HepG2 (cell line): ENCODE data around the gene NOTCH4. TPM values are rescaled to one million over a fixed set of nuclear protein-coding genes. Genes with fewer than 3 reads are reported as not detected.

Experiments
- BRD4 ChIP-seq: sonication (generic); formaldehyde crosslinking; IDR thresholded peaks from 2 replicates; pipeline ENCODE4 v1.4.0; 2020; ENCODE audit warnings: missing genetic modification reagents
- KLF15 ChIP-seq: sonication (generic); formaldehyde crosslinking; IDR thresholded peaks from 2 replicates; pipeline ENCODE4 v1.8.1; 2023; ENCODE audit warnings: borderline replicate concordance, mild to moderate bottlenecking, inconsistent platforms, missing genetic modification reagents, mixed read lengths
- REL ChIP-seq: sonication (generic); formaldehyde crosslinking; conservative IDR thresholded peaks from 2 replicates; pipeline ENCODE4 v1.8.0; 2022; ENCODE audit warnings: mild to moderate bottlenecking, missing genetic modification reagents, moderate library complexity
- RELA ChIP-seq: sonication (generic); formaldehyde crosslinking; IDR thresholded peaks from 2 replicates; pipeline ENCODE4 v1.4.0; 2020; ENCODE audit warnings: missing genetic modification reagents
- ZFP41 ChIP-seq: sonication (generic); formaldehyde crosslinking; IDR thresholded peaks from 2 replicates; pipeline ENCODE4 v1.4.0; 2020; ENCODE audit warnings: mild to moderate bottlenecking, missing genetic modification reagents, borderline replicate concordance
- ZNF136 ChIP-seq: sonication (generic); formaldehyde crosslinking; IDR thresholded peaks from 2 replicates; pipeline ENCODE4 v1.8.1; 2022; ENCODE audit warnings: low read depth, mild to moderate bottlenecking, moderate library complexity, missing genetic modification reagents
- ZNF274 ChIP-seq: sonication (generic); formaldehyde crosslinking; IDR thresholded peaks from 2 replicates; pipeline ENCODE4 v1.5.1; 2020; ENCODE audit warnings: mild to moderate bottlenecking, missing genetic modification reagents
- ZNF547 ChIP-seq: sonication (generic); formaldehyde crosslinking; IDR thresholded peaks from 2 replicates; pipeline ENCODE4 v1.5.1; 2020; ENCODE audit warnings: mild to moderate bottlenecking, missing genetic modification reagents
- ZNF605 ChIP-seq: sonication (generic); formaldehyde crosslinking; IDR thresholded peaks from 2 replicates; pipeline ENCODE4 v1.8.0; 2022; ENCODE audit warnings: mild to moderate bottlenecking, missing genetic modification reagents
- ZNF776 ChIP-seq: sonication (generic); formaldehyde crosslinking; IDR thresholded peaks from 2 replicates; pipeline ENCODE4 v1.4.0; 2020; ENCODE audit warnings: mild to moderate bottlenecking, missing genetic modification reagents
- ZNF788 ChIP-seq: sonication (generic); formaldehyde crosslinking; IDR thresholded peaks from 2 replicates; pipeline ENCODE4 v1.5.0; 2020; ENCODE audit warnings: mild to moderate bottlenecking, missing genetic modification reagents, borderline replicate concordance
- ZNF839 ChIP-seq: sonication (generic); formaldehyde crosslinking; IDR thresholded peaks from 2 replicates; pipeline ENCODE4 v1.4.0; 2020; ENCODE audit warnings: missing genetic modification reagents, mild to moderate bottlenecking, borderline replicate concordance
- polyA plus RNA-seq, 8 experiments: library from polyadenylated mRNA; depleted of rRNA in 3 of 8; stranded (reverse) in 7 of 8; unstranded in 1 of 8; fragments of >200 nt; fragmentation: Illumina TruSeq in 4 of 8; extraction: Trizol in 4 of 8; gene quantifications; 2 replicates each; pipeline versions ENCODE4 v1.2.1 to v1.2.3, GENCODE V29; 2011 to 2016; ENCODE audit warnings: low read depth in 4 of 8, missing spikeins in 1 of 8, mixed read lengths in 1 of 8; ENCODE audit not compliant: insufficient read depth in 1 of 8
- total RNA-seq, 5 experiments: library from RNA; depleted of rRNA; stranded (reverse); fragments of >200 nt; fragmentation: Illumina TruSeq; extraction: Trizol; gene quantifications; 2 replicates each; pipeline ENCODE4 v1.2.3, GENCODE V29; 2016; ENCODE audit warnings: low read depth in 1 of 5
- TF ChIP-seq, protein P1 (sequence below): sonication (generic); formaldehyde crosslinking; IDR thresholded peaks from 2 replicates; pipeline ENCODE4 v1.5.0; 2020; ENCODE audit warnings: mild to moderate bottlenecking, missing genetic modification reagents
- TF ChIP-seq, protein P2 (sequence below): sonication (generic); formaldehyde crosslinking; IDR thresholded peaks from 2 replicates; pipeline ENCODE4 v1.4.0; 2020; ENCODE audit warnings: mild to moderate bottlenecking, missing genetic modification reagents
- TF ChIP-seq, protein P3 (sequence below), 2 experiments: sonication (generic) in 1 of 2; formaldehyde crosslinking in 1 of 2; IDR thresholded peaks; 2 replicates each; pipeline versions ENCODE4 v1.6.1 to v1.9.0; 2014 to 2022; ENCODE audit warnings: antibody characterized with exemption in 1 of 2, borderline replicate concordance in 1 of 2, inconsistent platforms in 1 of 2, low read depth in 1 of 2, missing genetic modification reagents in 1 of 2
- TF ChIP-seq, protein P4 (sequence below): sonication (generic); formaldehyde crosslinking; IDR thresholded peaks from 2 replicates; pipeline ENCODE4 v1.4.0; 2020; ENCODE audit warnings: missing genetic modification reagents

Gene NOTCH4
- total and polyA plus RNA-seq, 2 of the 13 experiments (the other 11 are each of a cell fraction or from before 2014, with no cell fraction given) = 0.51 to 0.83 TPM

DNA sequence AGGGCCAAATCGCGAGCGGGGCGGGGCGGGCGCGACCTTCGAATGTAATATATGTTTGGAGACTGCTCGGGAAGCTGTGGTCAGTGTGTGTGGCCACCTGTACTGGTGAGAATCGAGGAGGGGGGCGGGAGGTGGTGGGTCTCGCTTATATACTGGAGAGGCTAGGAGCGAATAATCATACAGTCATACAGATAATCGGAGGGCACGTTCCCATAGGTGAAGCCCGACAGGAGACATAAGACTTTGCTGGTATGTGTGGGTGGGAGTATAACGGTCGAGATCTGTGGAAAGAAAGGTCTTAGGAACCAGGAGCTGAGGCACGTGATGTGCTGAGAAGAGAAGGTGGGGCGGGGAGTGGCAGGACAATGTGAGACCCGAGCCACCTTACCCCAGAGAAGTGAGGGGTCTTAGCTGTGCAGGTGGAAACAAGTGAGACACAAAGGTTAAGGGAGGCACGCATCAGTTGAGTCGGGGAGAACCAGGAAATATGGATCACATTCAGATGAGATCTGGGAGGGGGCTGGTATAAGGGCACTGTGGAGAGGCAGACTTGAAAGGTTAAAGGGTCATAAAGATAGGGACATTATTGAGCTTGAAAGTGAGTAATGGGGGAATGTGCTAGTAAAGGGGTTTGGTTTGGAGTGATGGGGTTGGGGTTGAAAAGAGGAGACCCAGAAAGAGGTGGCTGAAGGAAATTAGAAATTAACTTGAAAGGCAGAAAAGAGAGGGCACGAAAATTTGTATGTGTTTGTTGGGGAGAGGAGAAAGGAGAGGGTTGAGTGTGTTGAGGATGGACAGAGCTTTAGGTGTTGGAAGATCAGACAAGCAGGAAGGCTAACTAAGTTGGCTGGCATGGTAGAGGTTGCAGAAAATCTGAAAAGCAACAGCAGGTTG lies 45.1 kb downstream of the NOTCH4 start (continued):
- TF ChIP-seq, protein P1, sequence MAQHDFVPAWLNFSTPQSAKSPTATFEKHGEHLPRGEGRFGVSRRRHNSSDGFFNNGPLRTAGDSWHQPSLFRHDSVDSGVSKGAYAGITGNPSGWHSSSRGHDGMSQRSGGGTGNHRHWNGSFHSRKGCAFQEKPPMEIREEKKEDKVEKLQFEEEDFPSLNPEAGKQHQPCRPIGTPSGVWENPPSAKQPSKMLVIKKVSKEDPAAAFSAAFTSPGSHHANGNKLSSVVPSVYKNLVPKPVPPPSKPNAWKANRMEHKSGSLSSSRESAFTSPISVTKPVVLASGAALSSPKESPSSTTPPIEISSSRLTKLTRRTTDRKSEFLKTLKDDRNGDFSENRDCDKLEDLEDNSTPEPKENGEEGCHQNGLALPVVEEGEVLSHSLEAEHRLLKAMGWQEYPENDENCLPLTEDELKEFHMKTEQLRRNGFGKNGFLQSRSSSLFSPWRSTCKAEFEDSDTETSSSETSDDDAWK = no peak
- TF ChIP-seq KLF15 (CRISPR knock-in tag) (no peak), ZNF788 (no peak), RELA (CRISPR knock-in tag) (no peak), ZNF839 (CRISPR knock-in tag) (no peak), ZNF274 (CRISPR knock-in tag) (no peak), ZFP41 (CRISPR knock-in tag) (no peak), BRD4 (CRISPR knock-in tag) (peak; percentile 70; the same call in 1 of the 2 replicates), ZNF136 (CRISPR knock-in tag) (no peak), ZNF605 (CRISPR knock-in tag) (0 out of 2 replicates have a peak, but pooled peaks have one; percentile 8), ZNF547 (CRISPR knock-in tag) (no peak), ZNF776 (no peak), REL (CRISPR knock-in tag) (no peak)
- TF ChIP-seq, protein P2, sequence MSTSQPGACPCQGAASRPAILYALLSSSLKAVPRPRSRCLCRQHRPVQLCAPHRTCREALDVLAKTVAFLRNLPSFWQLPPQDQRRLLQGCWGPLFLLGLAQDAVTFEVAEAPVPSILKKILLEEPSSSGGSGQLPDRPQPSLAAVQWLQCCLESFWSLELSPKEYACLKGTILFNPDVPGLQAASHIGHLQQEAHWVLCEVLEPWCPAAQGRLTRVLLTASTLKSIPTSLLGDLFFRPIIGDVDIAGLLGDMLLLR (CRISPR knock-in tag) = peak; percentile 13; the same call in 1 of the 2 replicates
- TF ChIP-seq, protein P3, sequence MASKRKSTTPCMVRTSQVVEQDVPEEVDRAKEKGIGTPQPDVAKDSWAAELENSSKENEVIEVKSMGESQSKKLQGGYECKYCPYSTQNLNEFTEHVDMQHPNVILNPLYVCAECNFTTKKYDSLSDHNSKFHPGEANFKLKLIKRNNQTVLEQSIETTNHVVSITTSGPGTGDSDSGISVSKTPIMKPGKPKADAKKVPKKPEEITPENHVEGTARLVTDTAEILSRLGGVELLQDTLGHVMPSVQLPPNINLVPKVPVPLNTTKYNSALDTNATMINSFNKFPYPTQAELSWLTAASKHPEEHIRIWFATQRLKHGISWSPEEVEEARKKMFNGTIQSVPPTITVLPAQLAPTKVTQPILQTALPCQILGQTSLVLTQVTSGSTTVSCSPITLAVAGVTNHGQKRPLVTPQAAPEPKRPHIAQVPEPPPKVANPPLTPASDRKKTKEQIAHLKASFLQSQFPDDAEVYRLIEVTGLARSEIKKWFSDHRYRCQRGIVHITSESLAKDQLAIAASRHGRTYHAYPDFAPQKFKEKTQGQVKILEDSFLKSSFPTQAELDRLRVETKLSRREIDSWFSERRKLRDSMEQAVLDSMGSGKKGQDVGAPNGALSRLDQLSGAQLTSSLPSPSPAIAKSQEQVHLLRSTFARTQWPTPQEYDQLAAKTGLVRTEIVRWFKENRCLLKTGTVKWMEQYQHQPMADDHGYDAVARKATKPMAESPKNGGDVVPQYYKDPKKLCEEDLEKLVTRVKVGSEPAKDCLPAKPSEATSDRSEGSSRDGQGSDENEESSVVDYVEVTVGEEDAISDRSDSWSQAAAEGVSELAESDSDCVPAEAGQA (IDR thresholded peaks at IDR 0.05; ENCODE audit: low read depth) = no peak
- TF ChIP-seq, protein P3 (CRISPR knock-in tag; IDR thresholded peaks at IDR 0.05; ENCODE audit: borderline replicate concordance) = no peak
- TF ChIP-seq, protein P4, sequence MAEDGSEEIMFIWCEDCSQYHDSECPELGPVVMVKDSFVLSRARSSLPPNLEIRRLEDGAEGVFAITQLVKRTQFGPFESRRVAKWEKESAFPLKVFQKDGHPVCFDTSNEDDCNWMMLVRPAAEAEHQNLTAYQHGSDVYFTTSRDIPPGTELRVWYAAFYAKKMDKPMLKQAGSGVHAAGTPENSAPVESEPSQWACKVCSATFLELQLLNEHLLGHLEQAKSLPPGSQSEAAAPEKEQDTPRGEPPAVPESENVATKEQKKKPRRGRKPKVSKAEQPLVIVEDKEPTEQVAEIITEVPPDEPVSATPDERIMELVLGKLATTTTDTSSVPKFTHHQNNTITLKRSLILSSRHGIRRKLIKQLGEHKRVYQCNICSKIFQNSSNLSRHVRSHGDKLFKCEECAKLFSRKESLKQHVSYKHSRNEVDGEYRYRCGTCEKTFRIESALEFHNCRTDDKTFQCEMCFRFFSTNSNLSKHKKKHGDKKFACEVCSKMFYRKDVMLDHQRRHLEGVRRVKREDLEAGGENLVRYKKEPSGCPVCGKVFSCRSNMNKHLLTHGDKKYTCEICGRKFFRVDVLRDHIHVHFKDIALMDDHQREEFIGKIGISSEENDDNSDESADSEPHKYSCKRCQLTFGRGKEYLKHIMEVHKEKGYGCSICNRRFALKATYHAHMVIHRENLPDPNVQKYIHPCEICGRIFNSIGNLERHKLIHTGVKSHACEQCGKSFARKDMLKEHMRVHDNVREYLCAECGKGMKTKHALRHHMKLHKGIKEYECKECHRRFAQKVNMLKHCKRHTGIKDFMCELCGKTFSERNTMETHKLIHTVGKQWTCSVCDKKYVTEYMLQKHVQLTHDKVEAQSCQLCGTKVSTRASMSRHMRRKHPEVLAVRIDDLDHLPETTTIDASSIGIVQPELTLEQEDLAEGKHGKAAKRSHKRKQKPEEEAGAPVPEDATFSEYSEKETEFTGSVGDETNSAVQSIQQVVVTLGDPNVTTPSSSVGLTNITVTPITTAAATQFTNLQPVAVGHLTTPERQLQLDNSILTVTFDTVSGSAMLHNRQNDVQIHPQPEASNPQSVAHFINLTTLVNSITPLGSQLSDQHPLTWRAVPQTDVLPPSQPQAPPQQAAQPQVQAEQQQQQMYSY (CRISPR knock-in tag) = no peak
